GM11168 (cell line): Measurements from ENCODE around the gene DOCK10.
"Not testable (repeated sequence)": the region's sequence is repeated elsewhere in the genome, so short reads cannot be mapped to it uniquely, and the experiment has no call there.

Experiments used
- in situ Hi-C: fragments of 300-500 bp; cut with MboI; formaldehyde crosslinking; loops from one replicate; pipeline ENCODE4 v1.12.0; 2022; ENCODE audit warnings: low sequenced_read_pairs; ENCODE audit not compliant: unreplicated experiment

The DOCK10 gene

GRCh38 chr2:225041851-225042799 lies at the start of gene DOCK10:
Gene DOCK10, minus strand, starts transcription at chr2:225042468. Its CDS starts 94 bp downstream, at chr2:225042374.
- in situ Hi-C loops: no loop called here

DNA sequence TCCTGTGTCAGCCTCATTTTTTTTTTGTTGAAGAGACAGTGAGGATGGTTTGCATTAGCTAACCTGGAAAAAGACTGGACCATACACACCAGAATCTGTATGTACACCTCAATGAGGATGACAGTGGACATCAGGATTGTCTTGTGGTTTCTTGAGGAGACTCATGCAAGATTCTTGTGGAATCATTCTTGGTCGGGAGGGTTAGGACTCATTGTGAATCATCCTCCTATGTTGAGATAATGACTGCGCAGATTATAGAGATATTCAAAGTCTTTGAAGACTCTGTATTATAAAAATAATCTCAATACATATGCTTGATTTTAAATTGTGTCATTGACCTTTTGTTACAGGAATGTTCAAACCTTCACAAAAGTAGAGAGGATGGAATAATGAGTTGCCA lies 49.1 kb upstream of the DOCK10 start:
- in situ Hi-C loops: no loop called here

- in situ Hi-C loops: no loop called here
These were observed 48.5 kb upstream of the DOCK10 start for GRCh38 chr2:225090746-225091145.

- in situ Hi-C loops: no loop called here
These were observed 44.6 kb upstream of the DOCK10 start for GRCh38 chr2:225086915-225087314.

DNA sequence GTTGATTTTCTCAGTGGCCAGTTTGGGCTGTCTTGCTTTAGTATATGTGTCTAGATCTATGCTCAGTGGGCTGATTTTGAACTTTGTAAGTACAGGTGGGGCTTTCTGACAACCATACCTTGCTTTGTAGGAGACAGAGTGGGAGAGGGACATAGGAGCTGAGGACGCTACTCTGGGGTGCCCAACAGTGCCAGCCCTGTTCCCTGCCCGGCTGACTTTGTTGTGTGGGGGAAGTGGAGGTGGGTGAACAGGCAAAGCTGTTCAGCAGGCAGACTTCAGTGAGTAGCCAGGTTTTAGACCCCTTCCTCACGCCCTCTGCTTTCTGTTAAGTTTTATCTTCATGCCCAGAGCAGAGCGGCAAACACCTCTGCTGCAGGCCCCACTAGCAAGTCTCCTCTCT lies 44.2 kb upstream of the DOCK10 start:
- in situ Hi-C loops: no loop called here

DNA sequence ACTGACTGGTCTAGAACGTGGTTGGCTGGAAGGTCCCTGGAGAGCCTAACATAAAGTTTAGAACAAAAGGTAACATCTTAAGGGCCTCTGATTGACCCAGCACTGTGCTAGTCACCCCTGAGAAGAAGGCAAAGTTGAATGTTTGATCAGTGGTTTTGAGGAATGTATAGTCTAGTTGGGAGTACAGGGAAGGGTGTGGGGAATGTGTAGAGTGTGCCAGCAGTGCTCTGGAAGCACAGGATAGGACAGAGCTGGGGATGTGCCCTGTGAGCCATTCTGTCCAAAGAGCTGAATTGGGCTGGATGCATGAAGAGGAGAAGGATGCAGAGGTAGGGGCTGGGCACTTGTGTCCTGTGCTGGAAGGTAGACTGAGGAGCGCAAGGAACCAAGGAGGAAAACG lies 41.0 kb upstream of the DOCK10 start:
- in situ Hi-C loops: no loop called here

DNA sequence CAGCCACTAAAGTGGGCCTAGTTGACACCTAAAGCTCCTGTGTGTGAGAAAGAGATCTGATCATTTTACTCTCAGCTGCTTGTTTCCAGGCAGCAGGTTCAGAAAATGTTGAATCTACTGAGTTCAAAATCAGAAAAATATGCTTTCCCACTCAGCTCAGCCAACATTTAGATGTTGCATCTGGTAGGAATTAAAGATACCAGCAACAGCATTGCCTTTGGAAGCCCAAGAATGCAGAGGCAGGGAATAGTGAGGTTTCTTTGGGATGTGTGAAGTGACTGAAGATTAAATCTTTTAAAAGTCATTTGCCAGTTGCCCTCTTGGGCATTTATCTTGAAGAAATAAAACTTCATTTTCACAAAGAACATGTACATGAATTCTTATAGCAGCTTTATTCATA lies 33.9 kb upstream of the DOCK10 start:
- in situ Hi-C loops: no loop called here

DNA sequence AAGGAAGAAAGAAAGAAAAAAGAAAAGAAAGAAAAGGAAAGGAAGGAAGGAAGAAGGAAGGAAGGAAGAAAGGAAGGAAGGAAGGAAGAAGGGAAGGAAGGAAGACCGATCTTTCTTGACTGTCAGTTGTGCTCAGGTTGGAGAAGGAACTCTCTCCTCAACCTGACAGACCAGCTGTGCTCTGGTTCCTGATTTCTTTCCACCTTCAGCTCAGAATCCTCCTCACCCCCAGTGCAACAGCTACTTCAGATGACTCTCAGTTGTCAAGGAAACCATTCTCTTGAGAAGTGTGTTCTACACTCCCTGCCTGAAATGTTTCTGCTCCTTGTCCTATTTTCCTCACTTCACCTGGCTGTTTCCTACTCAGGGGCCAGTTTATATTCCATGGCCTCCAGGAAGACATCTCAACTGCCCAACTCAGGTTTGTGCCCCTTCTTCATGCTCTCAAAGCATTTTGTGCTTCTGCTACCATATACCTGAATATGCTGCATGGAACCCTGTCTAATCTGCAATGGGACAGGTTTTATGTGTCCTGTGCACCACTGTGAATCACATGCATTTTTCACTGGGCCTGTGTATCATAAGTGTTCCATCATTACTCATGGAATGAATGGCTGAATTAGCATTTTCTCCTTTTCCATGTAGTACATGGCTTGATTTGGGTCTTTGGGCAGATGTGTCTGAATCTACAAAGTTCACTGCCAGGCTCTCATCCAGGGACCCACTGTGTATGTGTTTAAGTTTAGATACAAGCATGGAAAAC lies 32.8 kb upstream of the DOCK10 start:
- in situ Hi-C loops: no loop called here

- in situ Hi-C loops: no loop called here
These were observed 32.1 kb upstream of the DOCK10 start for GRCh38 chr2:225074366-225074765.

DNA sequence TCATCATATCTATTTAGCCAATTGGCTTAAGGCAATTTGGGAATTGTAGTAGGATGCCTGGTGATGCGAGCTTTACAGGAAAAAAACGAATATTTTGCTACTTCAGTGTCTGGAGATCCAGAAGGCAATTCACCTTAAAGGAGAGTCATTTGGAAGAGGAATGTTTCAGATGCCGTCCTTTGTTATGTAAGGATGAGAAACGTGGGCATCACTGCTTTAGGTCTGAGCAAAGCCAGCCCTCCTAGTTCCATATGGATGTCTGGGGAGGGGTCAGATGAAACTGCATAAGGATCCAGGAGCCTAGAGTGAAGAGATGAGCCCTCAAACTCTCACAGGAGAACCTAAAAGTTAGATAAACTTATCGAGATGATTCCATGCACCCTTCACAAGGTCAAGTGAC lies 30.9 kb upstream of the DOCK10 start:
- in situ Hi-C loops: no loop called here

- in situ Hi-C loops: no loop called here
These were observed 30.2 kb upstream of the DOCK10 start for GRCh38 chr2:225072444-225072843.

GRCh38 chr2:225070811-225071210 lies 28.5 kb upstream of the DOCK10 start:
- in situ Hi-C loops: no loop called here

DNA sequence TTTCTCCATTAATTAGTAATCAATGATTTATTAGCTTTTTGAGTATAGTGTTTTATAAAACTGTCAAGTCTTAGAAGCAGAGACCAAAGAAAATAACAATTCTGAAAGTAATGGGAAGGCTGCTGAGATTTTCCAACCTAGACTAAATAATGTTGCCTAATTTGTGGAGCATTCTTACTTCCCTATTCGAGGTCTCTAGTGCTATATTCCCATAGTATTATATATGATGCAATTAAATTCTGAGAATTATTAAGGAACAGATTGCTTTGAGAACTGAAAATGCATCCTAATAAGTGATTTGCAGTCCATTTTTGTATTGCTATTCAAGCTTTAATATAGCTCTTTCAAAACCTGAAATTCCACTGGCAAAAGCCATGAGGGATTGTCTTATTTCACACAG lies 27.7 kb upstream of the DOCK10 start:
- in situ Hi-C loops: no loop called here

GRCh38 chr2:225069477-225069876 lies 27.2 kb upstream of the DOCK10 start:
- in situ Hi-C loops: no loop called here

DNA sequence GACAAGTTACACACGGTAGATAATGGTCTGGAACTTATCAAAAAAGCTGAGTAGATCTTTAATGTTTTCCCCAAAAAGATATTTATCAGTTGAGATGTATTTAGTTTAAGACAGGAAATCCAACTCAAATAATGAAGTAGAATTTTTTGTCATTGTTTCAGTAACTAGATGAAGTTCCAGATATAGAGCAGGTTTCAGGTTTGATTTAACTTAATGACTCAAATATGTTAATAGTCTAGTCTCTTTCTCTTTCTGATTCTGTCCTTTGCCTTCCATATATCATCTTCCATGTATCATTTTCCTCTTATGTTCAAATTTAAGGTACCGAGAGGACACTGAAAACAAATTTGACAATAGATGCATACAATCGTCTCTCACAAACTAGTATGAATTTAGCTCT lies 23.6 kb upstream of the DOCK10 start:
- in situ Hi-C loops: no loop called here

- in situ Hi-C loops: no loop called here
These were observed 22.7 kb upstream of the DOCK10 start for GRCh38 chr2:225064928-225065327.

GRCh38 chr2:225064362-225064761 lies 22.1 kb upstream of the DOCK10 start:
- in situ Hi-C loops: no loop called here

- in situ Hi-C loops: no loop called here
These were observed 14.2 kb upstream of the DOCK10 start for GRCh38 chr2:225056330-225057073.

- in situ Hi-C loops: no loop called here
These were observed 13.4 kb upstream of the DOCK10 start for GRCh38 chr2:225055714-225056113.

GRCh38 chr2:225052703-225053102 lies 10.4 kb upstream of the DOCK10 start:
- in situ Hi-C loops: no loop called here

DNA sequence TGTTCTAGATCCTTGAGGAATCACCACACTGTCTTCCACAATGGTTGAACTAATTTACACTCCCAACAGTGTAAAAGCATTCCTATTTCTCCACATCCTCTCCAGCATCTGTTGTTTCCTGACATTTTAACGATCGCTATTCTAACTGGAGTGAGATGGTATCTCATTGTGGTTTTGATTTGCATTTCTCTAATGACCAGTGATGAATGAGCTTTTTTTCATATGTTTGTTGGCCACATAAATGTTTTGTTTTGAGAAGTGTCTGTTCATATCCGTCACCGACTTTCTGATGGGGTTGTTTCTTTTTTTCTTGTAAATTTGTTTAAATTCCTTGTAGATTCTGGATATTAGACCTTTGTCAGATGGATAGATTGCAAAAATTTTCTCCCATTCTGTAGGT lies 5.2 kb upstream of the DOCK10 start:
- in situ Hi-C loops: not testable (repeated sequence)
